K562 (cell line): ENCODE data around the gene TMEM132C. TPM values are rescaled to one million over a fixed set of nuclear protein-coding genes. Genes with fewer than 3 reads are reported as not detected.

Experiments
- ATAC-seq: fragments of 200-7000 bp; cut with Tn5 transposase; 3 replicates; pipeline ENCODE4 v1.9.1; 2020; ENCODE audit warnings: moderate library complexity
- BruUV-seq: library from RNA; stranded (reverse); fragments of 400-500 nt; replicated peaks from 2 replicates; lab custom pipeline; 2021; lab: Mats Ljungman, UMichigan
- CTCF ChIA-PET: fragments of 300-600 bp; formaldehyde crosslinking; extraction: SDS; loops from one replicate; lab custom pipeline; 2021; ENCODE audit warnings: low intra/inter-chr PET ratio; lab: Yijun Ruan, JAX
- POLR2A ChIA-PET: fragments of 300-600, 350-650 bp; sonication (Branson Sonifier 250); formaldehyde crosslinking; extraction: SDS; loops from one replicate; lab custom pipeline; 2021; ENCODE audit warnings: antibody characterized with exemption, inconsistent platforms; lab: Yijun Ruan, JAX
- DNase-seq, 4 experiments: peaks; one replicate each; pipeline versions ENCODE4 v3.0.0 to v3.0.0-alpha.2; 2011 to 2018; ENCODE audit warnings: low spot score in 3 of 4, mixed read lengths in 3 of 4; ENCODE audit errors: extremely low read depth in 1 of 4
- FAIRE-seq: peaks from 2 replicates; lab custom pipeline; 2011; peaks lifted over from hg19 to GRCh38; lab: Jason Lieb, UNC
- H2AFZ ChIP-seq: 2 replicates; pipeline ENCODE4 v1.6.0; 2011; ENCODE audit warnings: low read depth, low read length, control low read depth, inconsistent platforms
- H3K27ac ChIP-seq: fragments of 200-600 bp; 3 replicates; pipeline ENCODE4 v1.8.0; 2011; ENCODE audit warnings: low read depth, mild to moderate bottlenecking, control low read depth, inconsistent platforms, low read length, moderate library complexity, mixed read lengths; ENCODE audit errors: extremely low read depth
- H3K27me3 ChIP-seq, 2 experiments: fragments of 300-600 bp in 1 of 2; 2 replicates in 1 of 2; 3 replicates in 1 of 2; pipeline versions ENCODE4 v1.6.0 to v1.8.0; 2011; ENCODE audit warnings: inconsistent platforms in 2 of 2, low read length in 2 of 2, mild to moderate bottlenecking in 1 of 2, mixed read lengths in 1 of 2, moderate library complexity in 1 of 2; ENCODE audit not compliant: control insufficient read depth in 2 of 2, insufficient read depth in 2 of 2
- H3K36me3 ChIP-seq: fragments of 300-600 bp; 3 replicates; pipeline ENCODE4 v1.8.0; 2011; ENCODE audit warnings: mild to moderate bottlenecking, low read length, inconsistent platforms; ENCODE audit not compliant: control insufficient read depth, insufficient read depth
- H3K4me1 ChIP-seq, 2 experiments: fragments of 200-600 bp in 1 of 2; replicated peaks in 1 of 2; 2 replicates in 1 of 2; 3 replicates in 1 of 2; pipeline versions ENCODE4 v1.5.1 to v1.8.0; 2011; ENCODE audit warnings: inconsistent platforms in 2 of 2, low read length in 2 of 2, mild to moderate bottlenecking in 1 of 2, mixed read lengths in 1 of 2, moderate library complexity in 1 of 2; ENCODE audit not compliant: control insufficient read depth in 2 of 2, insufficient read depth in 2 of 2
- H3K4me2 ChIP-seq: 2 replicates; pipeline ENCODE4 v1.6.1; 2011; ENCODE audit warnings: low read length, control low read depth, inconsistent platforms, mixed read lengths; ENCODE audit not compliant: insufficient read depth
- H3K4me3 ChIP-seq: fragments of 200-600 bp; sonication (generic), shearing (Covaris generic); 2 replicates; pipeline ENCODE4 v1.5.1; 2016; ENCODE audit warnings: control low read depth, inconsistent platforms
- H3K79me2 ChIP-seq: fragments of 200-600 bp; 3 replicates; pipeline ENCODE4 v1.8.0; 2011; ENCODE audit warnings: low read length, inconsistent platforms; ENCODE audit not compliant: control insufficient read depth, insufficient read depth
- H3K9ac ChIP-seq, 2 experiments: 2 replicates each; pipeline versions ENCODE4 v1.6.0 to v1.6.1; 2011; ENCODE audit warnings: low read depth in 2 of 2, low read length in 2 of 2, control low read depth in 1 of 2, inconsistent platforms in 1 of 2, mild to moderate bottlenecking in 1 of 2, mixed read lengths in 1 of 2; ENCODE audit not compliant: insufficient read depth in 1 of 2
- H3K9me1 ChIP-seq: one replicate; pipeline ENCODE4 v1.6.0; 2011; ENCODE audit warnings: inconsistent platforms, mild to moderate bottlenecking, low read length, moderate library complexity; ENCODE audit not compliant: control insufficient read depth, insufficient read depth
- H3K9me3 ChIP-seq: replicated peaks from 2 replicates; pipeline ENCODE4 v1.5.1; 2011; ENCODE audit warnings: low read depth, low read length, inconsistent platforms; ENCODE audit not compliant: control insufficient read depth, insufficient read depth
- H4K20me1 ChIP-seq: replicated peaks from 2 replicates; pipeline ENCODE4 v1.6.1; 2011; ENCODE audit warnings: low read length, inconsistent platforms, mixed read lengths; ENCODE audit not compliant: control insufficient read depth, insufficient read depth
- ETV5 ChIP-seq: sonication (generic); formaldehyde crosslinking; IDR thresholded peaks from 2 replicates; pipeline ENCODE4 v1.4.0; 2020; ENCODE audit warnings: low read depth, mild to moderate bottlenecking, missing genetic modification reagents
- FOXK2 ChIP-seq, 2 experiments: fragments of 450-650 bp; IDR thresholded peaks in 1 of 2; conservative IDR thresholded peaks in 1 of 2; 2 replicates each; pipeline ENCODE4 v1.6.1; 2016; ENCODE audit warnings: low read depth in 2 of 2, mild to moderate bottlenecking in 1 of 2
- MCM2 ChIP-seq: fragments of 450-650 bp; IDR thresholded peaks from 2 replicates; pipeline ENCODE4 v1.6.1; 2017; ENCODE audit warnings: low read depth, mild to moderate bottlenecking
- WGBS: fragments of 100-300 bp; shearing (Covaris generic); methylation state at CpG from one replicate; pipeline ENCODE4 v1.1.6; 2016; ENCODE audit warnings: low coverage, mixed read lengths; ENCODE audit not compliant: insufficient coverage; ENCODE audit errors: missing lambda C conversion rate; 5-methylcytosine and 5-hydroxymethylcytosine counted together
- in situ Hi-C: fragments of 300-500 bp; cut with MboI; formaldehyde crosslinking; loops from 4 replicates; pipeline ENCODE4 v1.15.0; 2018; ENCODE audit warnings: inconsistent platforms, mixed read lengths
- intact Hi-C: fragments of 100-400 bp; cut with micrococcal nuclease; formaldehyde crosslinking; loops from 2 replicates; pipeline ENCODE4 v1.14.2; 2022
- polyA plus RNA-seq, 8 experiments: library from polyadenylated mRNA; depleted of rRNA in 4 of 8; stranded (reverse) in 5 of 8; unstranded in 3 of 8; fragments of >200 nt; fragmentation: Nextera tagmentation in 2 of 8; fragmentation: Illumina TruSeq in 1 of 8; extraction: Ambion mirVana in 2 of 8; extraction: Trizol in 1 of 8; gene quantifications; 2 replicates each; pipeline versions ENCODE4 v1.2.1 to v1.2.3, GENCODE V29; 2011 to 2014; ENCODE audit warnings: inconsistent platforms in 1 of 8, missing spikeins in 1 of 8
- total RNA-seq, 7 experiments: library from RNA; depleted of rRNA in 6 of 7; stranded (reverse); fragments of >200 nt in 6 of 7; fragmentation: Illumina TruSeq in 2 of 7; extraction: Trizol in 2 of 7; gene quantifications; 2 replicates each; pipeline versions ENCODE4 v1.2.1 to v1.2.3, GENCODE V29; 2011 to 2021; ENCODE audit warnings: low replicate concordance in 1 of 7

The TMEM132C gene
- total and polyA plus RNA-seq, 9 of the 15 experiments (the other 6 are each of a cell fraction or from before 2014, with no cell fraction given) = not detected

DNA sequence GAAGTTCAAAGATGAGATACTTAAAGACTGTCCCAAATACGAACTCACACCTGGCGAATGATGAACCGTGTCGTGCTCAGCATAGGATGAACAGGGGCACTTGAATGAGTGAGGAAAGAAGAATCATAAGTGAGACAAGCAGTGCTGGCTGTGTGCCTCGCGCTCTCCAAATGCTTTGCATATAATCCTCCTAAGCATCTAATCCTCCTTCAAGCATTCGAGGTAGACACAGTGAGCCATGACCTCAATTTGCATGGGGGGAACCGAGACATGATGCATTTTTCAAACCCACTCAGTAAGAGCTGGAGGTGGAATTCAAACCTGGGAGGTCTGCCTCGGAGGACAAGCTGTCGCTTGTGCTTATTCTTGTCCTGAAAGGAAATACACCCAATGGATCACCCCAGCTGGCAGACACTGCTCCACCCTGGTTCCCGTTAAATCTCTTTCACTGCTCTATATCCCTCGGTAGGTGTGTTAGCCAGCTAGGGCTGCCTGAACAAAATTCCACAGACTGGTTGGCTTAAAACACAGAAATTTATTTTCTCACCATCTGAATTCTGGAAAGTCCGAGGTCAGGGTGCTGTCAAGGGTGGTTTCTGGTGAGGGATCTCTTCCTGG, 282.7 kb downstream of the TMEM132C start (continued):
- TF ChIP-seq MCM2 (no peak), ETV5 (CRISPR knock-in tag) (no peak)
- TF ChIP-seq, all 486 proteins: peak for 0

DNA sequence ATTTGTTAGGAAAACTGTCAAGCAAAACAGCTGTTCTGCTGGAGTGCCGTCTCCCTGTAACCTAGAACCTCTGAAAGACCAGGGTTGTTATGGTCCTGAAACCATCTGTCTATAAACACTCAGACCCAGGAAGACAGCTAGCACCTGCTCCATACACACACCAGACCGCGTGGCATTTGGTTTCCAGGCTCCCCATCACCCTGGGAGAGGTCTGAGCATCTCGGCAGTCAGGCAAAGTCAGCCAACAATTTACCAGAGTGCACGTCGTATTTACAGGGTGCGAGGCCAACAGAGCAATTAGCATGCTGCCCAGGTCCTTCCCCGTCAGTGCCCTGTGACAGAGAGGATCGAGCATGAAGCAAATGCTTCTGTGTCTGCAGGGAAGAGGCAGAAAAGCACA, 284.3 kb downstream of the TMEM132C start:
- DNase-seq (no peak), ATAC-seq (no peak), FAIRE-seq (no peak)
- Histone ChIP-seq H3K27ac (no peak overlapping the region), H3K36me3 (no peaks in the 10 kb centered on the region), H3K4me3 (no peak overlapping the region), H3K27me3 (peaks cover 2 to 45% of the 10 kb centered on the region in 2 experiments; a peak in 2 of 5 replicates), H3K9ac (no peak overlapping the region), H3K79me2 (no peaks in the 10 kb centered on the region), H3K9me3 (no peaks in the 10 kb centered on the region), H3K9me1 (no peaks in the 10 kb centered on the region), H3K4me1 (no peaks in the 10 kb centered on the region), H2AFZ (no peak overlapping the region), H4K20me1 (no peaks in the 10 kb centered on the region), H3K4me2 (no peak overlapping the region)
- no peak for TF ChIP-seq FOXK2 (conservative IDR thresholded peaks at IDR 0.05 in 1 of 2, IDR thresholded peaks at IDR 0.05 in 1 of 2; ENCODE audit: low read depth in 2 of 2)
- intact Hi-C loops = no loop called here
- in situ Hi-C loops = no loop called here
- 0% methylated on average over 9 of the region's 9 CpGs for WGBS
- ChIA-PET CTCF (no interaction called here), POLR2A (no interaction called here)
- BruUV-seq = no TSS peak
